Small intestine (tissue), 7 donors: ENCODE measurements around the gene RASGEF1B. TPM values are rescaled to one million over a fixed set of nuclear protein-coding genes. Genes with fewer than 3 reads are reported as not detected.

Source experiments
- DNase-seq, 2 donors: peaks; one replicate each; pipeline versions ENCODE4 v3.0.0 to v3.0.0-alpha.2; 2013
- FAIRE-seq: peaks from 2 replicates; lab custom pipeline; 2012; peaks lifted over from hg19 to GRCh38; lab: Jason Lieb, UNC
- H3K27ac ChIP-seq, 3 donors: one replicate each; pipeline ENCODE4 v1.5.1; 2013; ENCODE audit warnings: low read length in 2 of 3, mild to moderate bottlenecking in 2 of 3, control low read depth in 1 of 3, inconsistent platforms in 1 of 3, low read depth in 1 of 3, moderate library complexity in 1 of 3
- H3K27me3 ChIP-seq, 3 donors: one replicate each; pipeline ENCODE4 v1.6.1; 2013; ENCODE audit warnings: low read length in 3 of 3, inconsistent platforms in 1 of 3; ENCODE audit not compliant: control insufficient read depth in 3 of 3, insufficient read depth in 3 of 3
- H3K36me3 ChIP-seq, 3 donors: one replicate each; pipeline ENCODE4 v1.6.1; 2013; ENCODE audit warnings: low read length in 3 of 3, inconsistent platforms in 1 of 3, low read depth in 1 of 3, mild to moderate bottlenecking in 1 of 3, moderate library complexity in 1 of 3; ENCODE audit not compliant: control insufficient read depth in 3 of 3, insufficient read depth in 2 of 3
- H3K4me1 ChIP-seq, 3 donors: one replicate each; pipeline ENCODE4 v1.6.1; 2013; ENCODE audit warnings: low read length in 2 of 3, inconsistent platforms in 1 of 3, low read depth in 1 of 3, mild to moderate bottlenecking in 1 of 3, moderate library complexity in 1 of 3; ENCODE audit not compliant: control insufficient read depth in 3 of 3, insufficient read depth in 2 of 3
- H3K4me3 ChIP-seq, 3 donors: one replicate each; pipeline ENCODE4 v1.5.1; 2013; ENCODE audit warnings: low read length in 3 of 3, control low read depth in 1 of 3, inconsistent platforms in 1 of 3, low read depth in 1 of 3, mild to moderate bottlenecking in 1 of 3, moderate library complexity in 1 of 3
- H3K9me3 ChIP-seq, 2 donors: one replicate each; pipeline ENCODE4 v1.6.1; 2013; ENCODE audit warnings: low read depth in 1 of 2, low read length in 1 of 2; ENCODE audit not compliant: control insufficient read depth in 2 of 2, insufficient read depth in 1 of 2
- WGBS, 3 donors: extraction: QIAGEN DNeasy Blood & Tissue Kit; methylation state at CpG; one replicate each; pipeline ENCODE4 v1.1.7; 2013; 5-methylcytosine and 5-hydroxymethylcytosine counted together
- polyA plus RNA-seq, 4 donors: library from polyadenylated mRNA; stranded (reverse) in 3 of 4; unstranded in 1 of 4; fragments of 200-250 nt in 3 of 4; fragments of 120-200 nt in 1 of 4; gene quantifications; one replicate each; pipeline versions ENCODE4 v1.2.1 to v1.2.3, GENCODE V29; 2013
- donor health status: healthy with polysubstance abuse.
- donor health status: control.
- donor health status: control.
- donor health status: Bipolar disorder and iron deficiency.
- donor health status: healthy.

Gene RASGEF1B
- polyA plus RNA-seq, 4 donors = 7.6 to 41.7 (median 16.3) TPM

- Histone ChIP-seq H3K4me3 (no peak overlapping the region), H3K27ac (no peak overlapping the region), H3K4me1 (peaks cover 0 to 11% (median 0%) of the 10 kb centered on the region in 3 donors), H3K27me3 (no peaks in the 10 kb centered on the region), H3K36me3 (no peaks in the 10 kb centered on the region), H3K9me3 (no peaks in the 10 kb centered on the region)
- peak; percentile 72 for FAIRE-seq
- WGBS, 3 donors = 1 to 10% (median 2%) methylated on average over 4 of the region's 4 CpGs
- peak; percentile 88 to 90 for DNase-seq
Measured at GRCh38 chr4:81405900-81406401, 65.8 kb downstream of the RASGEF1B start.

- Histone ChIP-seq H3K4me3 (no peak overlapping the region), H3K27ac (peak overlapping the region in 1 of 3 donors; percentile 15), H3K9me3 (no peaks in the 10 kb centered on the region), H3K4me1 (peaks cover 0 to 11% (median 0%) of the 10 kb centered on the region in 3 donors), H3K27me3 (no peaks in the 10 kb centered on the region), H3K36me3 (no peaks in the 10 kb centered on the region)
- DNase-seq = peak in 1 of 2 donors; percentile 52
- FAIRE-seq = no peak
- WGBS, 3 donors = 51 to 69% (median 63%) methylated on average over 6 of the region's 6 CpGs
Measured at GRCh38 chr4:81404741-81405140, 67.0 kb downstream of the RASGEF1B start.

- Histone ChIP-seq H3K27ac (peak overlapping the region in 1 of 3 donors; percentile 15), H3K27me3 (no peaks in the 10 kb centered on the region), H3K36me3 (no peaks in the 10 kb centered on the region), H3K9me3 (no peaks in the 10 kb centered on the region), H3K4me1 (peaks cover 0 to 11% (median 0%) of the 10 kb centered on the region in 3 donors), H3K4me3 (no peak overlapping the region)
- 64 to 78% (median 67%) methylated on average over 2 of the region's 2 CpGs for WGBS, 3 donors
- DNase-seq = peak; percentile 36 to 37
- FAIRE-seq = no peak
Measured at GRCh38 chr4:81404294-81404693, 67.4 kb downstream of the RASGEF1B start.

- no peaks in the 10 kb centered on the region for H3K27me3 ChIP-seq
- H3K4me3 ChIP-seq = no peak overlapping the region
- peaks cover 0 to 28% (median 0%) of the 10 kb centered on the region in 3 donors for H3K4me1 ChIP-seq
- H3K27ac ChIP-seq = no peak overlapping the region
- H3K9me3 ChIP-seq = no peaks in the 10 kb centered on the region
- FAIRE-seq (no peak), DNase-seq (no peak)
- no peaks in the 10 kb centered on the region for H3K36me3 ChIP-seq
- 70 to 80% (median 73%) methylated on average over 7 of the region's 7 CpGs for WGBS, 3 donors
Measured at GRCh38 chr4:81399306-81400086, 72.2 kb downstream of the RASGEF1B start.

- WGBS, 3 donors = 85 to 97% (median 87%) methylated on average over 4 of the region's 4 CpGs
- no peak for FAIRE-seq
- no peaks in the 10 kb centered on the region for H3K36me3 ChIP-seq
- no peak overlapping the region for H3K27ac ChIP-seq
- no peak overlapping the region for H3K4me3 ChIP-seq
- H3K9me3 ChIP-seq = no peaks in the 10 kb centered on the region
- DNase-seq = no peak
- H3K27me3 ChIP-seq = no peaks in the 10 kb centered on the region
- peaks cover 0 to 25% (median 0%) of the 10 kb centered on the region in 3 donors for H3K4me1 ChIP-seq
Measured at GRCh38 chr4:81398379-81398778, 73.3 kb downstream of the RASGEF1B start.

GRCh38 chr4:81397635-81398034 is 74.1 kb downstream of the RASGEF1B start:
- no peaks in the 10 kb centered on the region for H3K36me3 ChIP-seq
- 30 to 70% (median 48%) methylated on average over 3 of the region's 3 CpGs for WGBS, 3 donors
- no peaks in the 10 kb centered on the region for H3K9me3 ChIP-seq
- H3K27me3 ChIP-seq = no peaks in the 10 kb centered on the region
- FAIRE-seq (no peak), DNase-seq (no peak)
- no peak overlapping the region for H3K27ac ChIP-seq
- no peak overlapping the region for H3K4me3 ChIP-seq
- H3K4me1 ChIP-seq = peaks cover 0 to 25% (median 0%) of the 10 kb centered on the region in 3 donors

GRCh38 chr4:81395239-81395638 is 76.5 kb downstream of the RASGEF1B start:
- DNase-seq (no peak), FAIRE-seq (no peak)
- H3K4me3 ChIP-seq = no peak overlapping the region
- H3K36me3 ChIP-seq = no peaks in the 10 kb centered on the region
- no peaks in the 10 kb centered on the region for H3K27me3 ChIP-seq
- H3K4me1 ChIP-seq = peaks cover 0 to 25% (median 0%) of the 10 kb centered on the region in 3 donors
- H3K27ac ChIP-seq = no peak overlapping the region
- 91 to 94% (median 92%) methylated on average over 3 of the region's 3 CpGs for WGBS, 3 donors
- no peaks in the 10 kb centered on the region for H3K9me3 ChIP-seq

- Histone ChIP-seq H3K27ac (no peak overlapping the region), H3K9me3 (peaks cover 0 to 3% of the 10 kb centered on the region in 2 donors), H3K27me3 (no peaks in the 10 kb centered on the region), H3K36me3 (no peaks in the 10 kb centered on the region), H3K4me1 (peaks cover 0 to 10% (median 0%) of the 10 kb centered on the region in 3 donors), H3K4me3 (no peak overlapping the region)
- no peak for DNase-seq
- WGBS, 3 donors = 66 to 84% (median 68%) methylated on average over 3 of the region's 3 CpGs
- FAIRE-seq = no peak
Measured at GRCh38 chr4:81392164-81392563, 79.5 kb downstream of the RASGEF1B start.
